Caco-2 (cell line): Measurements from ENCODE around the gene TMC1. TPM values are rescaled to one million over a fixed set of nuclear protein-coding genes. Genes with fewer than 3 reads are reported as not detected.

ENCODE experiments used
- BruUV-seq: library from RNA; stranded (reverse); fragments of 400-500 nt; replicated peaks from 2 replicates; lab custom pipeline; 2021; lab: Mats Ljungman, UMichigan
- CTCF ChIA-PET: fragments of 300-600 bp; sonication (Branson Sonifier 250); formaldehyde crosslinking; loops from one replicate; lab custom pipeline; 2022; ENCODE audit warnings: antibody characterized with exemption; lab: Charles Lee
- POLR2A ChIA-PET: fragments of 300-600 bp; sonication (Branson Sonifier 250); formaldehyde crosslinking; loops from one replicate; lab custom pipeline; 2022; ENCODE audit warnings: antibody characterized with exemption; lab: Charles Lee
- DNase-seq, 2 experiments: peaks; one replicate each; pipeline versions ENCODE4 v3.0.0 to v3.0.0-alpha.2; 2020 to 2022
- H3K27me3 ChIP-seq: replicated peaks from 2 replicates; pipeline ENCODE4 v1.6.0; 2011; ENCODE audit warnings: low read length; ENCODE audit not compliant: control insufficient read depth, insufficient read depth
- H3K36me3 ChIP-seq: 2 replicates; pipeline ENCODE4 v1.5.1; 2011; ENCODE audit warnings: low read length; ENCODE audit not compliant: control insufficient read depth, insufficient read depth
- H3K4me1 ChIP-seq: fragments of 250-450 bp; sonication (Bioruptor Pico); 2 replicates; pipeline ENCODE4 v1.5.1; 2020; ENCODE audit warnings: mild to moderate bottlenecking
- H3K4me3 ChIP-seq: 2 replicates; pipeline ENCODE4 v1.5.1; 2011; ENCODE audit warnings: low read depth, mild to moderate bottlenecking, control low read depth, low read length
- H3K9me3 ChIP-seq: fragments of 250-450 bp; sonication (Bioruptor Pico); 2 replicates; pipeline ENCODE4 v1.5.1; 2020; ENCODE audit warnings: mild to moderate bottlenecking, moderate library complexity
- H3K27ac Mint-ChIP-seq: one replicate; pipeline ENCODE4 v1.8.0; 2022; ENCODE audit warnings: mixed read lengths; ENCODE audit not compliant: unreplicated experiment
- H3K27me3 Mint-ChIP-seq: one replicate; pipeline ENCODE4 v1.8.0; 2022; ENCODE audit warnings: mixed read lengths; ENCODE audit not compliant: insufficient read depth, unreplicated experiment
- H3K36me3 Mint-ChIP-seq: one replicate; pipeline ENCODE4 v1.8.0; 2022; ENCODE audit warnings: mild to moderate bottlenecking, mixed read lengths; ENCODE audit not compliant: insufficient read depth, unreplicated experiment
- H3K4me1 Mint-ChIP-seq: one replicate; pipeline ENCODE4 v1.8.0; 2022; ENCODE audit warnings: low read depth, mixed read lengths; ENCODE audit not compliant: unreplicated experiment
- H3K4me3 Mint-ChIP-seq: one replicate; pipeline ENCODE4 v1.8.0; 2022; ENCODE audit warnings: mild to moderate bottlenecking, moderate library complexity, mixed read lengths; ENCODE audit not compliant: unreplicated experiment
- H3K9me3 Mint-ChIP-seq: one replicate; pipeline ENCODE4 v1.8.0; 2022; ENCODE audit warnings: mixed read lengths; ENCODE audit not compliant: unreplicated experiment
- CTCF ChIP-seq, 2 experiments: fragments of 200-600 bp in 1 of 2; IDR thresholded peaks; 1 replicate in 1 of 2; 2 replicates in 1 of 2; pipeline versions ENCODE4 v1.5.1 to v1.8.0; 2011 to 2022; ENCODE audit warnings: antibody characterized with exemption in 1 of 2, control low read depth in 1 of 2, inconsistent platforms in 1 of 2, low read depth in 1 of 2, low read length in 1 of 2, mild to moderate bottlenecking in 1 of 2, moderate library complexity in 1 of 2; ENCODE audit not compliant: insufficient read depth in 1 of 2, severe bottlenecking in 1 of 2, unreplicated experiment in 1 of 2
- intact Hi-C: fragments of 100-400 bp; cut with micrococcal nuclease; formaldehyde crosslinking; loops from one replicate; pipeline ENCODE4 v1.10.0; 2022; ENCODE audit not compliant: unreplicated experiment
- total RNA-seq: library from RNA; stranded (reverse); gene quantifications from 2 replicates; pipeline ENCODE4 v1.2.3, GENCODE V29; 2022

The TMC1 gene
- total RNA-seq, 1 experiment from 2014 or later = not detected

- CTCF ChIA-PET = no interaction called here
These were observed 206.8 kb downstream of the TMC1 start for GRCh38 chr9:72728031-72728770.

GRCh38 chr9:72733895-72734294 is 212.5 kb downstream of the TMC1 start:
- ChIA-PET POLR2A (no interaction called here), CTCF (no interaction called here)
- H3K36me3 Mint-ChIP-seq = no peaks in the 10 kb centered on the region
- no peak overlapping the region for H3K4me3 Mint-ChIP-seq
- no peaks in the 10 kb centered on the region for H3K36me3 ChIP-seq
- TF ChIP-seq CTCF (IDR thresholded peaks at IDR 0.05; ENCODE audit: insufficient read depth in 1 of 2, low read depth in 1 of 2, low read length in 1 of 2, severe bottlenecking in 1 of 2, unreplicated experiment in 1 of 2) = no peak
- intact Hi-C loops = no loop called here
- H3K9me3 ChIP-seq = no peaks in the 10 kb centered on the region
- H3K27me3 Mint-ChIP-seq = no peaks in the 10 kb centered on the region
- no peaks in the 10 kb centered on the region for H3K4me1 Mint-ChIP-seq
- no peaks in the 10 kb centered on the region for H3K4me1 ChIP-seq
- H3K4me3 ChIP-seq = no peak overlapping the region
- BruUV-seq = no TSS peak
- no peak for DNase-seq
- H3K27me3 ChIP-seq = no peaks in the 10 kb centered on the region
- H3K9me3 Mint-ChIP-seq = no peaks in the 10 kb centered on the region
- no peak overlapping the region for H3K27ac Mint-ChIP-seq

More at GRCh38 chr9:72728031-72728770, 206.8 kb downstream of the TMC1 start:
- Histone ChIP-seq H3K36me3 (no peaks in the 10 kb centered on the region), H3K4me1 (no peaks in the 10 kb centered on the region), H3K4me3 (no peak overlapping the region), H3K27me3 (no peaks in the 10 kb centered on the region), H3K9me3 (no peaks in the 10 kb centered on the region)
- intact Hi-C loops = no loop called here
- POLR2A ChIA-PET = no interaction called here
- no peak for DNase-seq
- H3K9me3 Mint-ChIP-seq = no peaks in the 10 kb centered on the region
- H3K27me3 Mint-ChIP-seq = no peaks in the 10 kb centered on the region
- H3K4me1 Mint-ChIP-seq = no peaks in the 10 kb centered on the region
- H3K4me3 Mint-ChIP-seq = no peak overlapping the region
- H3K36me3 Mint-ChIP-seq = no peaks in the 10 kb centered on the region
- no peak for TF ChIP-seq CTCF (IDR thresholded peaks at IDR 0.05; ENCODE audit: insufficient read depth in 1 of 2, low read depth in 1 of 2, low read length in 1 of 2, severe bottlenecking in 1 of 2, unreplicated experiment in 1 of 2)
- no TSS peak for BruUV-seq
- H3K27ac Mint-ChIP-seq = no peak overlapping the region

- BruUV-seq = no TSS peak
- no peaks in the 10 kb centered on the region for H3K27me3 Mint-ChIP-seq
- no peaks in the 10 kb centered on the region for H3K4me1 Mint-ChIP-seq
- intact Hi-C loops = no loop called here
- CTCF ChIA-PET = no interaction called here
- no peaks in the 10 kb centered on the region for H3K9me3 ChIP-seq
- TF ChIP-seq CTCF (IDR thresholded peaks at IDR 0.05; ENCODE audit: insufficient read depth in 1 of 2, low read depth in 1 of 2, low read length in 1 of 2, severe bottlenecking in 1 of 2, unreplicated experiment in 1 of 2) = no peak
- H3K27ac Mint-ChIP-seq = no peak overlapping the region
- no peak overlapping the region for H3K4me3 Mint-ChIP-seq
- no peak overlapping the region for H3K4me3 ChIP-seq
- POLR2A ChIA-PET = no interaction called here
- H3K36me3 Mint-ChIP-seq = no peaks in the 10 kb centered on the region
- no peaks in the 10 kb centered on the region for H3K27me3 ChIP-seq
- no peaks in the 10 kb centered on the region for H3K36me3 ChIP-seq
- no peak for DNase-seq
- H3K4me1 ChIP-seq = no peaks in the 10 kb centered on the region
- H3K9me3 Mint-ChIP-seq = no peaks in the 10 kb centered on the region
These were observed 213.2 kb downstream of the TMC1 start for GRCh38 chr9:72734631-72735030.
